ENCODE data around the gene MRAP.

GRCh38 chr21:32351428-32351827 lies 52.8 kb downstream of the MRAP start:
- TF ChIP-seq, protein P1, sequence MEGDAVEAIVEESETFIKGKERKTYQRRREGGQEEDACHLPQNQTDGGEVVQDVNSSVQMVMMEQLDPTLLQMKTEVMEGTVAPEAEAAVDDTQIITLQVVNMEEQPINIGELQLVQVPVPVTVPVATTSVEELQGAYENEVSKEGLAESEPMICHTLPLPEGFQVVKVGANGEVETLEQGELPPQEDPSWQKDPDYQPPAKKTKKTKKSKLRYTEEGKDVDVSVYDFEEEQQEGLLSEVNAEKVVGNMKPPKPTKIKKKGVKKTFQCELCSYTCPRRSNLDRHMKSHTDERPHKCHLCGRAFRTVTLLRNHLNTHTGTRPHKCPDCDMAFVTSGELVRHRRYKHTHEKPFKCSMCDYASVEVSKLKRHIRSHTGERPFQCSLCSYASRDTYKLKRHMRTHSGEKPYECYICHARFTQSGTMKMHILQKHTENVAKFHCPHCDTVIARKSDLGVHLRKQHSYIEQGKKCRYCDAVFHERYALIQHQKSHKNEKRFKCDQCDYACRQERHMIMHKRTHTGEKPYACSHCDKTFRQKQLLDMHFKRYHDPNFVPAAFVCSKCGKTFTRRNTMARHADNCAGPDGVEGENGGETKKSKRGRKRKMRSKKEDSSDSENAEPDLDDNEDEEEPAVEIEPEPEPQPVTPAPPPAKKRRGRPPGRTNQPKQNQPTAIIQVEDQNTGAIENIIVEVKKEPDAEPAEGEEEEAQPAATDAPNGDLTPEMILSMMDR (IDR thresholded peaks at IDR 0.05; ENCODE audit: low read length): no peak
- TF ChIP-seq EZH2 (IDR thresholded peaks at IDR 0.05; ENCODE audit: borderline replicate concordance, low read length): no peak
